ENCODE data around the gene HCN4. TPM values are rescaled to one million over a fixed set of nuclear protein-coding genes. Genes with fewer than 3 reads are reported as not detected.

The HCN4 gene
- total RNA-seq, 4 donors from 2014 or later, result 0.14 TPM; not detected in 3

- in situ Hi-C loops (cut with MboI; ENCODE audit: low pct_ligation_motif_present in 1 of 4, low pct_unique_long_range_greater_than_20kb in 1 of 4, low sequenced_read_pairs in 3 of 4), result no loop called here
- TF ChIP-seq POLR2A (IDR thresholded peaks at IDR 0.05) (no peak), EP300 (IDR thresholded peaks at IDR 0.05; ENCODE audit: low read depth) (no peak)
- TF ChIP-seq, protein P1, sequence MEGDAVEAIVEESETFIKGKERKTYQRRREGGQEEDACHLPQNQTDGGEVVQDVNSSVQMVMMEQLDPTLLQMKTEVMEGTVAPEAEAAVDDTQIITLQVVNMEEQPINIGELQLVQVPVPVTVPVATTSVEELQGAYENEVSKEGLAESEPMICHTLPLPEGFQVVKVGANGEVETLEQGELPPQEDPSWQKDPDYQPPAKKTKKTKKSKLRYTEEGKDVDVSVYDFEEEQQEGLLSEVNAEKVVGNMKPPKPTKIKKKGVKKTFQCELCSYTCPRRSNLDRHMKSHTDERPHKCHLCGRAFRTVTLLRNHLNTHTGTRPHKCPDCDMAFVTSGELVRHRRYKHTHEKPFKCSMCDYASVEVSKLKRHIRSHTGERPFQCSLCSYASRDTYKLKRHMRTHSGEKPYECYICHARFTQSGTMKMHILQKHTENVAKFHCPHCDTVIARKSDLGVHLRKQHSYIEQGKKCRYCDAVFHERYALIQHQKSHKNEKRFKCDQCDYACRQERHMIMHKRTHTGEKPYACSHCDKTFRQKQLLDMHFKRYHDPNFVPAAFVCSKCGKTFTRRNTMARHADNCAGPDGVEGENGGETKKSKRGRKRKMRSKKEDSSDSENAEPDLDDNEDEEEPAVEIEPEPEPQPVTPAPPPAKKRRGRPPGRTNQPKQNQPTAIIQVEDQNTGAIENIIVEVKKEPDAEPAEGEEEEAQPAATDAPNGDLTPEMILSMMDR (IDR thresholded peaks at IDR 0.05), result no peak
- 86 to 100% methylated on average over 1 to 4 of the region's 4 CpGs for WGBS, 2 donors (ENCODE audit: low coverage in 1 of 2)
- Histone ChIP-seq H3K9me3 (no peaks in the 10 kb centered on the region), H3K36me3 (no peaks in the 10 kb centered on the region), H3K4me3 (no peak overlapping the region), H3K4me1 (no peaks in the 10 kb centered on the region), H3K27me3 (peaks cover 10% of the 10 kb centered on the region), H3K27ac (no peak overlapping the region)
- intact Hi-C loops (cut with DNase I; ENCODE audit: low total_unique reads), result no loop called here
- DNase-seq, result no peak
Observed at GRCh38 chr15:73398861-73399260, 30.1 kb upstream of the HCN4 start.

GRCh38 chr15:73397461-73397860 lies 28.7 kb upstream of the HCN4 start:
- in situ Hi-C loops (cut with MboI; ENCODE audit: low pct_ligation_motif_present in 1 of 4, low pct_unique_long_range_greater_than_20kb in 1 of 4, low sequenced_read_pairs in 3 of 4), result no loop called here
- no peak overlapping the region for H3K4me3 ChIP-seq
- no peak for DNase-seq
- no peaks in the 10 kb centered on the region for H3K4me1 ChIP-seq
- intact Hi-C loops (cut with DNase I; ENCODE audit: low total_unique reads), result no loop called here
- no peaks in the 10 kb centered on the region for H3K36me3 ChIP-seq
- TF ChIP-seq POLR2AphosphoS5 (IDR thresholded peaks at IDR 0.05) (no peak), EP300 (IDR thresholded peaks at IDR 0.05; ENCODE audit: low read depth) (no peak)
- TF ChIP-seq, protein P1 (IDR thresholded peaks at IDR 0.05), result no peak
- 69% methylated on average over 5 of the region's 5 CpGs; no CpG with 5 or more reads in 1 of the 2 donors for WGBS, 2 donors (ENCODE audit: low coverage in 1 of 2)
- no peak overlapping the region for H3K27ac ChIP-seq
- peaks cover 10% of the 10 kb centered on the region for H3K27me3 ChIP-seq
- H3K9me3 ChIP-seq, result no peaks in the 10 kb centered on the region

GRCh38 chr15:73395671-73396070 lies 26.9 kb upstream of the HCN4 start:
- Histone ChIP-seq H3K4me1 (no peaks in the 10 kb centered on the region), H3K4me3 (no peak overlapping the region), H3K36me3 (no peaks in the 10 kb centered on the region), H3K27me3 (peaks cover 16% of the 10 kb centered on the region), H3K27ac (no peak overlapping the region), H3K9me3 (no peaks in the 10 kb centered on the region)
- DNase-seq, result no peak
- TF ChIP-seq EP300 (IDR thresholded peaks at IDR 0.05; ENCODE audit: low read depth) (no peak), POLR2AphosphoS5 (IDR thresholded peaks at IDR 0.05) (no peak), POLR2A (IDR thresholded peaks at IDR 0.05) (no peak)
- TF ChIP-seq, protein P1 (IDR thresholded peaks at IDR 0.05), result no peak
- in situ Hi-C loops (cut with MboI; ENCODE audit: low pct_ligation_motif_present in 1 of 4, low pct_unique_long_range_greater_than_20kb in 1 of 4, low sequenced_read_pairs in 3 of 4) (no loop called here), intact Hi-C loops (cut with DNase I; ENCODE audit: low total_unique reads) (no loop called here)
- WGBS, 2 donors (ENCODE audit: low coverage in 1 of 2), result 73 to 76% methylated on average over 2 of the region's 2 CpGs

GRCh38 chr15:73394782-73395181 lies 26.0 kb upstream of the HCN4 start:
- TF ChIP-seq, protein P1 (IDR thresholded peaks at IDR 0.05), result no peak
- TF ChIP-seq POLR2A (IDR thresholded peaks at IDR 0.05) (no peak), POLR2AphosphoS5 (IDR thresholded peaks at IDR 0.05) (no peak), EP300 (IDR thresholded peaks at IDR 0.05; ENCODE audit: low read depth) (no peak)
- H3K9me3 ChIP-seq, result no peaks in the 10 kb centered on the region
- H3K4me1 ChIP-seq, result no peaks in the 10 kb centered on the region
- DNase-seq, result no peak
- H3K27ac ChIP-seq, result no peak overlapping the region
- no peaks in the 10 kb centered on the region for H3K36me3 ChIP-seq
- intact Hi-C loops (cut with DNase I; ENCODE audit: low total_unique reads) (no loop called here), in situ Hi-C loops (cut with MboI; ENCODE audit: low pct_ligation_motif_present in 1 of 4, low pct_unique_long_range_greater_than_20kb in 1 of 4, low sequenced_read_pairs in 3 of 4) (no loop called here)
- H3K4me3 ChIP-seq, result no peak overlapping the region
- H3K27me3 ChIP-seq, result peaks cover 16% of the 10 kb centered on the region
